Tibial nerve (tissue), 4 donors: ENCODE results near the gene NARS2. TPM values are rescaled to one million over a fixed set of nuclear protein-coding genes. Genes with fewer than 3 reads are reported as not detected.

Source experiments
- DNase-seq, 2 donors: peaks; one replicate each; pipeline ENCODE4 v3.0.0-alpha.2; 2019; ENCODE audit warnings: low spot score in 2 of 2
- H3K27ac ChIP-seq, 4 donors: fragments of 200-600 bp; sonication (generic) in 3 of 4; one replicate each; pipeline ENCODE4 v1.5.1; 2017 to 2019; ENCODE audit warnings: mild to moderate bottlenecking in 1 of 4
- H3K27me3 ChIP-seq, 2 donors: fragments of 200-600 bp; sonication (generic) in 1 of 2; one replicate each; pipeline versions ENCODE4 v1.5.1 to v1.6.0; 2017 to 2019
- H3K36me3 ChIP-seq, 3 donors: fragments of 200-600 bp; sonication (generic); one replicate each; pipeline ENCODE4 v1.5.1; 2018 to 2019
- H3K4me1 ChIP-seq, 4 donors: fragments of 200-600 bp; sonication (generic) in 3 of 4; one replicate each; pipeline ENCODE4 v1.5.1; 2017 to 2019
- H3K4me3 ChIP-seq, 4 donors: fragments of 200-600 bp; sonication (generic) in 3 of 4; one replicate each; pipeline ENCODE4 v1.5.1; 2017 to 2019; ENCODE audit warnings: mild to moderate bottlenecking in 1 of 4, moderate library complexity in 1 of 4
- H3K9me3 ChIP-seq, 4 donors: fragments of 200-600 bp; sonication (generic) in 3 of 4; one replicate each; pipeline ENCODE4 v1.5.1; 2017 to 2019
- EP300 ChIP-seq, 2 donors: sonication (generic); formaldehyde crosslinking; IDR thresholded peaks; one replicate each; pipeline ENCODE4 v1.6.1; 2017; ENCODE audit warnings: antibody characterized with exemption in 2 of 2, mild to moderate bottlenecking in 1 of 2
- POLR2A ChIP-seq, 2 donors: fragments of 450-650 bp; IDR thresholded peaks; one replicate each; pipeline ENCODE4 v1.6.1; 2017; ENCODE audit warnings: antibody characterized with exemption in 2 of 2, mild to moderate bottlenecking in 2 of 2, moderate library complexity in 2 of 2
- WGBS, 2 donors: methylation state at CpG; one replicate each; pipeline ENCODE4 v1.1.5; 2018; 5-methylcytosine and 5-hydroxymethylcytosine counted together
- total RNA-seq, 4 donors: library from RNA; depleted of rRNA; stranded (reverse); fragments of >200 nt; gene quantifications; one replicate each; pipeline ENCODE4 v1.1.0, GENCODE V29; 2016
- TF ChIP-seq, protein P1 (sequence below), 5 experiments: fragments of 200-600 bp in 3 of 5; fragments of 450-650 bp in 2 of 5; sonication (generic) in 3 of 5; IDR thresholded peaks; one replicate each; pipeline ENCODE4 v1.5.1; 2016 to 2019; ENCODE audit warnings: antibody characterized with exemption in 5 of 5, mild to moderate bottlenecking in 3 of 5, moderate library complexity in 2 of 5

Gene NARS2
- total RNA-seq, 4 donors from 2014 or later: 16.5 to 23.8 (median 19.2) TPM

DNA sequence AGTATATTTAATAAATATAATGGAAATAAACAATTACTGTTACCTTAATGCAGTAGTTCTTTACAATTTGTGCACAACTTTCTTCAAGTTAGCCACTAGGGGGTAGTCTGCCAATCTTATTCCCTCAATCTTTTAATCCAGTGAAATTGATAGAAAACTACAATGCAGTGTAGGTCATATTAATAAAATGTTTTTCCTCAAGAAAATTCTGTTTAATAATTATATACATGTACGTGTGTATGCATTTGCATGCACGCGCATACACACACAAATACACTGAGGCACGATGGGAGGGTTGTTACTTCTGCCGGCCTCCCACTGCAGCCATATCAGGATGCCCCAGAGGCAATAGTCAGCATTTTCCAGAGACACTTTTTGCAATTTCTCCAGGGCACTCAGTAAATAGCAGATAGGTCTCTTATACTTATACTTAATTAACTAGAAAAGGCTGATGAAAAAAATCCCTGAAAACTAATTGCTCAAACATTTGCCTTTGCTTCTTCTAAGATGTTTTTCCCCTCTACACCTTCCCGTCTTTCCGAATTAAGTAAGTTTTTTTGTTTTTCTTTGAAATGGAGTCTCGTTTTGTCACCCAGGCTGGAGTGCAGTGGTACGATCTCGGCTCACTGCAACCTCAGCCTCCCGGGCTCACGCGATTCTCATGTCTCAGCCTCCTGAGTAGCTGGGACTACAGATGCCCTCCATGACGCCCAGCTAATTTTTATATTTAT, 160.2 kb downstream of the NARS2 start:
- H3K9me3 ChIP-seq: peaks cover 0 to 18% (median 4%) of the 10 kb centered on the region in 4 donors
- H3K27ac ChIP-seq: peak overlapping the region in 2 of 4 donors; percentile 94 to 100
- H3K27me3 ChIP-seq: no peaks in the 10 kb centered on the region
- no peak overlapping the region for H3K4me3 ChIP-seq
- no peak for DNase-seq
- peaks cover 0 to 16% (median 0%) of the 10 kb centered on the region in 3 donors for H3K36me3 ChIP-seq
- WGBS, 2 donors: 82 to 86% methylated on average over 14 of the region's 14 CpGs
- TF ChIP-seq POLR2A (IDR thresholded peaks at IDR 0.05) (no peak), EP300 (IDR thresholded peaks at IDR 0.05) (no peak)
- TF ChIP-seq, protein P1, sequence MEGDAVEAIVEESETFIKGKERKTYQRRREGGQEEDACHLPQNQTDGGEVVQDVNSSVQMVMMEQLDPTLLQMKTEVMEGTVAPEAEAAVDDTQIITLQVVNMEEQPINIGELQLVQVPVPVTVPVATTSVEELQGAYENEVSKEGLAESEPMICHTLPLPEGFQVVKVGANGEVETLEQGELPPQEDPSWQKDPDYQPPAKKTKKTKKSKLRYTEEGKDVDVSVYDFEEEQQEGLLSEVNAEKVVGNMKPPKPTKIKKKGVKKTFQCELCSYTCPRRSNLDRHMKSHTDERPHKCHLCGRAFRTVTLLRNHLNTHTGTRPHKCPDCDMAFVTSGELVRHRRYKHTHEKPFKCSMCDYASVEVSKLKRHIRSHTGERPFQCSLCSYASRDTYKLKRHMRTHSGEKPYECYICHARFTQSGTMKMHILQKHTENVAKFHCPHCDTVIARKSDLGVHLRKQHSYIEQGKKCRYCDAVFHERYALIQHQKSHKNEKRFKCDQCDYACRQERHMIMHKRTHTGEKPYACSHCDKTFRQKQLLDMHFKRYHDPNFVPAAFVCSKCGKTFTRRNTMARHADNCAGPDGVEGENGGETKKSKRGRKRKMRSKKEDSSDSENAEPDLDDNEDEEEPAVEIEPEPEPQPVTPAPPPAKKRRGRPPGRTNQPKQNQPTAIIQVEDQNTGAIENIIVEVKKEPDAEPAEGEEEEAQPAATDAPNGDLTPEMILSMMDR (IDR thresholded peaks at IDR 0.05): peak; percentile 42 to 60 (median 47)
- peaks cover 0 to 28% (median 12%) of the 10 kb centered on the region in 4 donors for H3K4me1 ChIP-seq

DNA sequence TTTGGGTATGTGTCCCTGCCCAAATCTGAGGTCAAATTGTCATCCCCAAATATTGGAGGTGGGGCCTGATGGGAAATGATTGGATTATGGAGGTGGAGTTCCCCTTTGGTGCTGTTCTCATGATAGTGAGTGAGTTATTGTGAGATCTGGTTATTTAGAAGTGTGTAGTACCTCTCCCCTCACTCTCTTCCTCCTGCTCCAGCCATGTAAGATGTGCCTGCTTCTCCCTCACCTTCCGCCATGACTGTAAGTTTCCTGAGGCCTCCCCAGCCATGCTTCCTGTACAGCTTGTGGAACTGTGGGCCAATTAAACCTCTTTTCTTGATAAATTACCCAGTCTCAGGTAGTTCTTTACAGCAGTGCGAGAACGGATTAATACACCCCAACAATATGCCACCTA, 166.0 kb downstream of the NARS2 start:
- H3K36me3 ChIP-seq: peaks cover 0 to 28% (median 0%) of the 10 kb centered on the region in 3 donors
- TF ChIP-seq, protein P1 (IDR thresholded peaks at IDR 0.05): no peak
- no peak for TF ChIP-seq EP300 (IDR thresholded peaks at IDR 0.05)
- TF ChIP-seq POLR2A (IDR thresholded peaks at IDR 0.05): no peak
- peaks cover 0 to 32% (median 5%) of the 10 kb centered on the region in 4 donors for H3K9me3 ChIP-seq
- 98% methylated on average over 3 of the region's 3 CpGs for WGBS, 2 donors
- no peaks in the 10 kb centered on the region for H3K27me3 ChIP-seq
- DNase-seq: no peak
- peaks cover 0 to 9% (median 4%) of the 10 kb centered on the region in 4 donors for H3K4me1 ChIP-seq
- H3K4me3 ChIP-seq: no peak overlapping the region
- H3K27ac ChIP-seq: no peak overlapping the region

- no peak overlapping the region for H3K27ac ChIP-seq
- DNase-seq: no peak
- peaks cover 0 to 28% (median 0%) of the 10 kb centered on the region in 3 donors for H3K36me3 ChIP-seq
- TF ChIP-seq, protein P1 (IDR thresholded peaks at IDR 0.05): no peak
- TF ChIP-seq POLR2A (IDR thresholded peaks at IDR 0.05): no peak
- no peak for TF ChIP-seq EP300 (IDR thresholded peaks at IDR 0.05)
- no peak overlapping the region for H3K4me3 ChIP-seq
- H3K4me1 ChIP-seq: peaks cover 0 to 9% (median 4%) of the 10 kb centered on the region in 4 donors
- no peaks in the 10 kb centered on the region for H3K27me3 ChIP-seq
- WGBS, 2 donors: 84 to 88% methylated on average over 3 of the region's 3 CpGs
- peaks cover 0 to 32% (median 5%) of the 10 kb centered on the region in 4 donors for H3K9me3 ChIP-seq
These were observed 168.0 kb downstream of the NARS2 start for GRCh38 chr11:78406568-78407196.

DNA sequence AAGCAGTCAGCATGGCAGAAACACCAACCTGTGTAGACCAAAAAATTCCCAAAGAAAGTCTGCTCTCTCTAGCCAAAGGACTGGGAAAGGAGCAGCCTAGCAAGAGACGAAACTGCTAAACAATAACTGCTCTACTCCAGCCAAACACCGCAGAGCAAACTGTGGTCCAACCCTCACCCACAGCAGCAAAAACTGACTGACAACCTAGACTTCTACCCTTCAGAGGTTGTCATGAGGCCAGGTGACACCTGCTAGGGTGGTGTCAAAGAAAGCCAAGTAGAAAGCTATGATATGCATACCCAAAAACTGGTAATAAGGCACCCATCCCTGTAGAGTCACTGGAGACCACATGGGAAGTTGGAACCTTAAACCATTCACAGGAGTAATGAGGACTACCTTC, 168.9 kb downstream of the NARS2 start:
- H3K27ac ChIP-seq: no peak overlapping the region
- H3K9me3 ChIP-seq: peaks cover 0 to 27% (median 5%) of the 10 kb centered on the region in 4 donors
- no peak overlapping the region for H3K4me3 ChIP-seq
- peaks cover 0 to 9% (median 4%) of the 10 kb centered on the region in 4 donors for H3K4me1 ChIP-seq
- TF ChIP-seq EP300 (IDR thresholded peaks at IDR 0.05): no peak
- no peak for TF ChIP-seq POLR2A (IDR thresholded peaks at IDR 0.05)
- TF ChIP-seq, protein P1 (IDR thresholded peaks at IDR 0.05): no peak
- H3K27me3 ChIP-seq: no peaks in the 10 kb centered on the region
- no peak for DNase-seq
- WGBS, 2 donors: 81 to 94% methylated on average over 2 of the region's 2 CpGs
- peaks cover 0 to 26% (median 0%) of the 10 kb centered on the region in 3 donors for H3K36me3 ChIP-seq

- H3K27ac ChIP-seq: no peak overlapping the region
- WGBS, 2 donors: 39 to 57% methylated on average over 2 of the region's 2 CpGs
- no peaks in the 10 kb centered on the region for H3K27me3 ChIP-seq
- peaks cover 0 to 6% (median 0%) of the 10 kb centered on the region in 3 donors for H3K36me3 ChIP-seq
- no peak overlapping the region for H3K4me3 ChIP-seq
- H3K4me1 ChIP-seq: peaks cover 0 to 16% (median 5%) of the 10 kb centered on the region in 4 donors
- H3K9me3 ChIP-seq: peaks cover 0 to 8% (median 0%) of the 10 kb centered on the region in 4 donors
- DNase-seq: no peak
- TF ChIP-seq, protein P1 (IDR thresholded peaks at IDR 0.05): no peak
- no peak for TF ChIP-seq POLR2A (IDR thresholded peaks at IDR 0.05)
- no peak for TF ChIP-seq EP300 (IDR thresholded peaks at IDR 0.05)
These were observed 170.9 kb downstream of the NARS2 start for GRCh38 chr11:78403781-78404180.
